IPS-18c (cell line): Measurements from ENCODE around the gene LRCH3.
"Not testable (repeated sequence)": the region's sequence is repeated elsewhere in the genome, so short reads cannot be mapped to it uniquely, and the experiment has no call there.

Experiments used
- H3K4me3 ChIP-seq: 2 replicates; pipeline ENCODE4 v1.7.0; 2013; ENCODE audit warnings: low read depth, mild to moderate bottlenecking, low read length, moderate library complexity; ENCODE audit not compliant: insufficient read depth
- H3K9me3 ChIP-seq: one replicate; pipeline ENCODE4 v1.6.1; 2013; ENCODE audit warnings: mild to moderate bottlenecking, low read length, moderate library complexity; ENCODE audit not compliant: control insufficient read depth, insufficient read depth

Gene LRCH3

GRCh38 chr3:197858133-197858532, 67.1 kb downstream of the LRCH3 start:
- Histone ChIP-seq H3K9me3 (no peaks in the 10 kb centered on the region), H3K4me3 (no peak overlapping the region)

GRCh38 chr3:197858598-197858997, 67.5 kb downstream of the LRCH3 start:
- no peak overlapping the region for H3K4me3 ChIP-seq
- no peaks in the 10 kb centered on the region for H3K9me3 ChIP-seq

- Histone ChIP-seq H3K9me3 (no peaks in the 10 kb centered on the region), H3K4me3 (no peak overlapping the region)
Measured at GRCh38 chr3:197866035-197866434, 75.0 kb downstream of the LRCH3 start.

- Histone ChIP-seq H3K9me3 (peaks cover 4% of the 10 kb centered on the region), H3K4me3 (no peak overlapping the region)
Measured at GRCh38 chr3:197873329-197873728, 82.3 kb downstream of the LRCH3 start.

GRCh38 chr3:197874064-197874463, 83.0 kb downstream of the LRCH3 start:
- peaks cover 4% of the 10 kb centered on the region for H3K9me3 ChIP-seq

GRCh38 chr3:197874653-197875052, 83.6 kb downstream of the LRCH3 start:
- peaks cover 4% of the 10 kb centered on the region for H3K9me3 ChIP-seq
- H3K4me3 ChIP-seq, result no peak overlapping the region

More at GRCh38 chr3:197874064-197874463, 83.0 kb downstream of the LRCH3 start:
- no peak overlapping the region for H3K4me3 ChIP-seq

GRCh38 chr3:197877902-197878301, 86.8 kb downstream of the LRCH3 start:
- H3K9me3 ChIP-seq, result peaks cover 4% of the 10 kb centered on the region
- H3K4me3 ChIP-seq, result no peak overlapping the region

- Histone ChIP-seq H3K4me3 (no peak overlapping the region), H3K9me3 (peaks cover 4% of the 10 kb centered on the region)
Measured at GRCh38 chr3:197878427-197878826, 87.4 kb downstream of the LRCH3 start.

- H3K4me3 ChIP-seq, result no peak overlapping the region
- no peaks in the 10 kb centered on the region for H3K9me3 ChIP-seq
Measured at GRCh38 chr3:197880491-197881269, 89.6 kb downstream of the LRCH3 start.

GRCh38 chr3:197881270-197881969, 90.4 kb downstream of the LRCH3 start:
- no peak overlapping the region for H3K4me3 ChIP-seq
- no peaks in the 10 kb centered on the region for H3K9me3 ChIP-seq

GRCh38 chr3:197881970-197882338, 90.9 kb downstream of the LRCH3 start:
- no peak overlapping the region for H3K4me3 ChIP-seq
- H3K9me3 ChIP-seq, result no peaks in the 10 kb centered on the region

- Histone ChIP-seq H3K9me3 (no peaks in the 10 kb centered on the region), H3K4me3 (no peak overlapping the region)
Measured at GRCh38 chr3:197882586-197882985, 91.5 kb downstream of the LRCH3 start.

GRCh38 chr3:197883541-197883940, 92.5 kb downstream of the LRCH3 start:
- H3K4me3 ChIP-seq, result no peak overlapping the region
- H3K9me3 ChIP-seq, result no peaks in the 10 kb centered on the region

GRCh38 chr3:197884330-197884729, 93.3 kb downstream of the LRCH3 start:
- not testable (repeated sequence) for H3K4me3 ChIP-seq, H3K9me3 ChIP-seq

- not testable (repeated sequence) for H3K9me3 ChIP-seq
Measured at GRCh38 chr3:197886052-197886451, 95.0 kb downstream of the LRCH3 start.

GRCh38 chr3:197887430-197888053, 96.5 kb downstream of the LRCH3 start:
- not testable (repeated sequence) for H3K9me3 ChIP-seq, H3K4me3 ChIP-seq

More at GRCh38 chr3:197886052-197886451, 95.0 kb downstream of the LRCH3 start:
- H3K4me3 ChIP-seq, result not testable (repeated sequence)

GRCh38 chr3:197888511-197888910, 97.5 kb downstream of the LRCH3 start:
- H3K9me3 ChIP-seq, result no peaks in the 10 kb centered on the region
- H3K4me3 ChIP-seq, result no peak overlapping the region
